ENCODE measurements around the gene LMBRD2. TPM values are rescaled to one million over a fixed set of nuclear protein-coding genes. Genes with fewer than 3 reads are reported as not detected.

Gene LMBRD2
- total RNA-seq, 1 donor from 2014 or later = 9.9 TPM

- H3K4me3 Mint-ChIP-seq = no peak overlapping the region
- H3K4me1 Mint-ChIP-seq (ENCODE audit: unreplicated experiment) = peaks cover 3% of the 10 kb centered on the region
- no peak for DNase-seq (ENCODE audit: extremely low spot score, unreplicated experiment)
- TF ChIP-seq CTCF (conservative IDR thresholded peaks at IDR 0.05) = peak; percentile 57
- no peak overlapping the region for H3K27ac Mint-ChIP-seq
- no peaks in the 10 kb centered on the region for H3K36me3 Mint-ChIP-seq
- peaks cover 24% of the 10 kb centered on the region for H3K27me3 Mint-ChIP-seq
- H3K9me3 Mint-ChIP-seq = no peaks in the 10 kb centered on the region
Observed at GRCh38 chr5:36060420-36060887, 91.2 kb downstream of the LMBRD2 start.

GRCh38 chr5:36059571-36060419 is 91.9 kb downstream of the LMBRD2 start:
- Mint-ChIP-seq H3K9me3 (no peaks in the 10 kb centered on the region), H3K4me1 (ENCODE audit: unreplicated experiment) (peaks cover 3% of the 10 kb centered on the region), H3K27me3 (peaks cover 18% of the 10 kb centered on the region), H3K27ac (no peak overlapping the region), H3K4me3 (no peak overlapping the region), H3K36me3 (no peaks in the 10 kb centered on the region)
- DNase-seq (ENCODE audit: extremely low spot score, unreplicated experiment) = no peak
- no peak for TF ChIP-seq CTCF (conservative IDR thresholded peaks at IDR 0.05)

GRCh38 chr5:36058776-36059175 is 92.9 kb downstream of the LMBRD2 start:
- no peak overlapping the region for H3K27ac Mint-ChIP-seq
- H3K27me3 Mint-ChIP-seq = peaks cover 7% of the 10 kb centered on the region
- TF ChIP-seq CTCF (conservative IDR thresholded peaks at IDR 0.05) = no peak
- H3K4me3 Mint-ChIP-seq = no peak overlapping the region
- no peak for DNase-seq (ENCODE audit: extremely low spot score, unreplicated experiment)
- H3K36me3 Mint-ChIP-seq = no peaks in the 10 kb centered on the region
- H3K9me3 Mint-ChIP-seq = no peaks in the 10 kb centered on the region
- H3K4me1 Mint-ChIP-seq (ENCODE audit: unreplicated experiment) = peaks cover 3% of the 10 kb centered on the region

- no peaks in the 10 kb centered on the region for H3K36me3 Mint-ChIP-seq
- no peak overlapping the region for H3K4me3 Mint-ChIP-seq
- H3K27ac Mint-ChIP-seq = no peak overlapping the region
- H3K27me3 Mint-ChIP-seq = peaks cover 6% of the 10 kb centered on the region
- H3K9me3 Mint-ChIP-seq = no peaks in the 10 kb centered on the region
- no peak for DNase-seq (ENCODE audit: extremely low spot score, unreplicated experiment)
- H3K4me1 Mint-ChIP-seq (ENCODE audit: unreplicated experiment) = peaks cover 3% of the 10 kb centered on the region
- TF ChIP-seq CTCF (conservative IDR thresholded peaks at IDR 0.05) = no peak
Observed at GRCh38 chr5:36057386-36057785, 94.3 kb downstream of the LMBRD2 start.

GRCh38 chr5:36056422-36056821 is 95.3 kb downstream of the LMBRD2 start:
- H3K27me3 Mint-ChIP-seq = peaks cover 6% of the 10 kb centered on the region
- no peak for DNase-seq (ENCODE audit: extremely low spot score, unreplicated experiment)
- H3K36me3 Mint-ChIP-seq = no peaks in the 10 kb centered on the region
- H3K9me3 Mint-ChIP-seq = no peaks in the 10 kb centered on the region
- H3K4me3 Mint-ChIP-seq = no peak overlapping the region
- no peak for TF ChIP-seq CTCF (conservative IDR thresholded peaks at IDR 0.05)
- H3K27ac Mint-ChIP-seq = no peak overlapping the region
- peaks cover 3% of the 10 kb centered on the region for H3K4me1 Mint-ChIP-seq (ENCODE audit: unreplicated experiment)
